ENCODE results near the gene ACER2. TPM values are rescaled to one million over a fixed set of nuclear protein-coding genes. Genes with fewer than 3 reads are reported as not detected.

The ACER2 gene
- total and polyA plus RNA-seq, 2 experiments from 2014 or later: 0.87 to 14.6 TPM

- TF ChIP-seq ZNF462 (CRISPR knock-in tag; IDR thresholded peaks at IDR 0.05) (no peak), CREB1 (CRISPR knock-in tag; IDR thresholded peaks at IDR 0.05; ENCODE audit: low read depth) (no peak), ZNF331 (CRISPR knock-in tag; IDR thresholded peaks at IDR 0.05; ENCODE audit: low read depth) (no peak)
Measured at GRCh38 chr9:19372567-19372966, 36.2 kb upstream of the ACER2 start (continued).

- H2AFZ ChIP-seq: no peak overlapping the region
- Mint-ChIP-seq H3K4me1 (peaks cover 18% of the 10 kb centered on the region), H3K27me3 (ENCODE audit: insufficient read depth, low read depth, poor library complexity) (peaks cover 14% of the 10 kb centered on the region), H3K4me3 (no peak overlapping the region), H3K36me3 (ENCODE audit: low read depth) (peaks cover 58% of the 10 kb centered on the region), H3K9me3 (no peaks in the 10 kb centered on the region; the same call in 2 of the 3 replicates), H3K27ac (no peak overlapping the region)
- peaks cover 11% of the 10 kb centered on the region for H3K4me1 ChIP-seq (ENCODE audit: insufficient read depth)
- TF ChIP-seq EZH2 (IDR thresholded peaks at IDR 0.05; ENCODE audit: low read depth, unreplicated experiment) (no peak), POLR2AphosphoS5 (IDR thresholded peaks at IDR 0.05; ENCODE audit: low read depth) (0 out of 2 replicates have a peak, but pooled peaks have one; percentile 23)
- peaks cover 24% of the 10 kb centered on the region for H4K20me1 ChIP-seq (replicated peaks; ENCODE audit: insufficient read depth)
- no peak for ATAC-seq
- DNase-seq (ENCODE audit: low spot score): no peak
- H3K79me2 ChIP-seq (replicated peaks; ENCODE audit: insufficient read depth): peaks cover 17% of the 10 kb centered on the region
- H3K4me3 ChIP-seq: no peak overlapping the region
- peaks cover 31% of the 10 kb centered on the region for H3F3A ChIP-seq (replicated peaks; ENCODE audit: low read depth)
- H3K27ac ChIP-seq (ENCODE audit: low read depth): peak overlapping the region; percentile 41; the same call in 1 of the 2 replicates
- no peaks in the 10 kb centered on the region for H3K27me3 ChIP-seq (ENCODE audit: insufficient read depth)
- H3K9me2 ChIP-seq (ENCODE audit: insufficient read depth): no peaks in the 10 kb centered on the region
- no peak overlapping the region for H3K4me2 ChIP-seq
- H3K36me3 ChIP-seq (ENCODE audit: insufficient read depth): peaks cover 35% of the 10 kb centered on the region
Measured at GRCh38 chr9:19373527-19373926, 35.3 kb upstream of the ACER2 start.

All from GM23338 (cell line).